Stimulated activated CD8-positive, alpha-beta memory T cell treated with anti-CD3 and anti-CD28 coated beads, Interleukin-7, amount 100 ng/mL, for 4 hours (primary cell): ENCODE measurements around the gene CCL17.
"Not testable (repeated sequence)": the region's sequence is repeated elsewhere in the genome, so short reads cannot be mapped to it uniquely, and the experiment has no call there.

ENCODE experiments used
- DNase-seq, 2 donors: peaks; one replicate each; pipeline ENCODE4 v3.0.0-alpha.2; 2020; ENCODE audit warnings: low read depth in 2 of 2

Gene CCL17

GRCh38 chr16:57395026-57395425, 9.5 kb upstream of the CCL17 start:
- no peak for DNase-seq

GRCh38 chr16:57396786-57397185, 7.8 kb upstream of the CCL17 start:
- no peak for DNase-seq

GRCh38 chr16:57397493-57397892, 7.1 kb upstream of the CCL17 start:
- not testable (repeated sequence) for DNase-seq

- no peak for DNase-seq
These were observed 2.5 kb upstream of the CCL17 start for GRCh38 chr16:57401943-57402640.

GRCh38 chr16:57405097-57405496, 530 bp downstream of the CCL17 start:
- DNase-seq: no peak

GRCh38 chr16:57406881-57407280, 2.3 kb downstream of the CCL17 start:
- no peak for DNase-seq

GRCh38 chr16:57407521-57408353, 3.2 kb downstream of the CCL17 start:
- DNase-seq: no peak

- no peak for DNase-seq
These were observed 4.5 kb downstream of the CCL17 start for GRCh38 chr16:57409065-57409464.

- no peak for DNase-seq
These were observed 5.5 kb downstream of the CCL17 start for GRCh38 chr16:57409870-57410587.

- no peak for DNase-seq
These were observed 6.9 kb downstream of the CCL17 start for GRCh38 chr16:57411362-57411976.

GRCh38 chr16:57412584-57412983, 8.0 kb downstream of the CCL17 start:
- no peak for DNase-seq

GRCh38 chr16:57413301-57413730, 8.7 kb downstream of the CCL17 start:
- no peak for DNase-seq

- DNase-seq: no peak
These were observed 9.2 kb downstream of the CCL17 start for GRCh38 chr16:57413733-57414132.

- no peak for DNase-seq
These were observed 11.5 kb downstream of the CCL17 start for GRCh38 chr16:57416084-57416483.

GRCh38 chr16:57419506-57419905, 14.9 kb downstream of the CCL17 start:
- no peak for DNase-seq

- no peak for DNase-seq
These were observed 17.7 kb downstream of the CCL17 start for GRCh38 chr16:57422026-57422944.

- no peak for DNase-seq
These were observed 18.6 kb downstream of the CCL17 start for GRCh38 chr16:57423152-57423551.

GRCh38 chr16:57424583-57424982, 20.0 kb downstream of the CCL17 start:
- no peak for DNase-seq

GRCh38 chr16:57426356-57426755, 21.8 kb downstream of the CCL17 start:
- no peak for DNase-seq

GRCh38 chr16:57427307-57427706, 22.7 kb downstream of the CCL17 start:
- DNase-seq: no peak

- DNase-seq: no peak
These were observed 23.3 kb downstream of the CCL17 start for GRCh38 chr16:57427824-57428223.
